SK-N-SH (cell line): ENCODE results near the gene IL22RA1. TPM values are rescaled to one million over a fixed set of nuclear protein-coding genes. Genes with fewer than 3 reads are reported as not detected.

Source experiments
- polyA plus RNA-seq, 3 experiments: library from polyadenylated mRNA; depleted of rRNA; stranded (reverse); fragments of >200 nt; gene quantifications; 2 replicates each; pipeline ENCODE4 v1.2.3, GENCODE V29; 2012

IL22RA1 gene
- polyA plus RNA-seq, 1 of the 3 experiments (the other 2 are of a cell fraction) = 0.03 TPM

Other genes starting within 250 kb of the IL22RA1 start
- not detected in 2 replicates for gene CNR2, start 229.8 kb downstream of the IL22RA1 start, polyA plus RNA-seq (2012; rRNA removed)
- gene PNRC2, start 183.3 kb downstream of the IL22RA1 start, polyA plus RNA-seq (2012; rRNA removed) = 43.8 and 55.2 TPM in 2 replicates
- 79.8 and 81.8 TPM in 2 replicates for gene SRSF10, start 162.8 kb downstream of the IL22RA1 start, polyA plus RNA-seq (2012; rRNA removed)
- gene MYOM3, start 31.0 kb downstream of the IL22RA1 start, polyA plus RNA-seq (2012; rRNA removed) = 0.02 and 0.05 TPM in 2 replicates
- gene IFNLR1, start 44.1 kb upstream of the IL22RA1 start, polyA plus RNA-seq (2012; rRNA removed) = 0.29 and 0.30 TPM in 2 replicates
- 0.05 TPM in 1 of 2 replicates, not detected in the other for gene GRHL3, start 176.2 kb upstream of the IL22RA1 start, polyA plus RNA-seq (2012; rRNA removed)